ENCODE measurements around the gene PAK5.

The PAK5 gene

DNA sequence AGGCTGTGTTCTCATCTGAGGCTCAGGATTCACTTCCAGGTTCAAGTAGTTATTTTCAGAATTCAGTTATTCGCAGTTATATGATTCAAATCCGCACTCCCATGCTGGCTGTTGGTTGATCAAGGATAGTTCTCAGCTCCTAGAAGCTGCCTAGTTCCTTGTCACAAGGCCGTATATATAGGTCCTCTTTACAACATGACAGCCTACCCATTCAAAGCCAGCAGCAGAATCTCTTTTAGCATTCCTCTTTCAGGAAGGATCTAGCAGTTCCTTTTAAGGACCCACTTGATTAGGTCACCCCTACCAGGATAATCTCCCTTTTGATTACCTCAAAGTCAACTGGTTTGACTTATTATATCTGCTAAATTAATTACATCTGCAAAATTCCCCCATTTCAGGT lies 348.2 kb downstream of the PAK5 start:
- TF ChIP-seq, protein P1, sequence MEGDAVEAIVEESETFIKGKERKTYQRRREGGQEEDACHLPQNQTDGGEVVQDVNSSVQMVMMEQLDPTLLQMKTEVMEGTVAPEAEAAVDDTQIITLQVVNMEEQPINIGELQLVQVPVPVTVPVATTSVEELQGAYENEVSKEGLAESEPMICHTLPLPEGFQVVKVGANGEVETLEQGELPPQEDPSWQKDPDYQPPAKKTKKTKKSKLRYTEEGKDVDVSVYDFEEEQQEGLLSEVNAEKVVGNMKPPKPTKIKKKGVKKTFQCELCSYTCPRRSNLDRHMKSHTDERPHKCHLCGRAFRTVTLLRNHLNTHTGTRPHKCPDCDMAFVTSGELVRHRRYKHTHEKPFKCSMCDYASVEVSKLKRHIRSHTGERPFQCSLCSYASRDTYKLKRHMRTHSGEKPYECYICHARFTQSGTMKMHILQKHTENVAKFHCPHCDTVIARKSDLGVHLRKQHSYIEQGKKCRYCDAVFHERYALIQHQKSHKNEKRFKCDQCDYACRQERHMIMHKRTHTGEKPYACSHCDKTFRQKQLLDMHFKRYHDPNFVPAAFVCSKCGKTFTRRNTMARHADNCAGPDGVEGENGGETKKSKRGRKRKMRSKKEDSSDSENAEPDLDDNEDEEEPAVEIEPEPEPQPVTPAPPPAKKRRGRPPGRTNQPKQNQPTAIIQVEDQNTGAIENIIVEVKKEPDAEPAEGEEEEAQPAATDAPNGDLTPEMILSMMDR (IDR thresholded peaks at IDR 0.05; ENCODE audit: extremely low read depth, missing control alignments): no peak

DNA sequence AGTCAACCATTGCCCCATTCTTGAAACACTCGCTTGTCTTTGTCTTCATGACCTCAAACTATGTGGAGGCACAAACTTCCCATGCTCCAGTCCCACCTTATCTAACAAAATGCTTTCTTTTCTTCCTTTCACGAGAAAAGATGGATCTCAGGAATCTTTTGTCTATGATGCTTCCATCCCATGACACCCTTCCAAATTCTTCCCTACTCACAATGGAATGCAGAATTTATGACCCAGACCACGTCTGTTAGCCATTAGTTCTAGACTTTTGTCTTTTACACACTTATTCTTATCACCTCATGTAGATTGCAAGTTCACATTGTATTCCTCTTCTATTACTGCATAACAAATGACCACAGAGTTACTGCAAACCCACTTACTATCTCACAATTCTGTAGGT lies 348.7 kb downstream of the PAK5 start:
- TF ChIP-seq, protein P1 (IDR thresholded peaks at IDR 0.05; ENCODE audit: extremely low read depth, missing control alignments): no peak
- DNase-seq (ENCODE audit: low spot score): no peak

More for the DNA sequence above, 348.2 kb downstream of the PAK5 start:
- no peak for DNase-seq (ENCODE audit: low spot score)

DNA sequence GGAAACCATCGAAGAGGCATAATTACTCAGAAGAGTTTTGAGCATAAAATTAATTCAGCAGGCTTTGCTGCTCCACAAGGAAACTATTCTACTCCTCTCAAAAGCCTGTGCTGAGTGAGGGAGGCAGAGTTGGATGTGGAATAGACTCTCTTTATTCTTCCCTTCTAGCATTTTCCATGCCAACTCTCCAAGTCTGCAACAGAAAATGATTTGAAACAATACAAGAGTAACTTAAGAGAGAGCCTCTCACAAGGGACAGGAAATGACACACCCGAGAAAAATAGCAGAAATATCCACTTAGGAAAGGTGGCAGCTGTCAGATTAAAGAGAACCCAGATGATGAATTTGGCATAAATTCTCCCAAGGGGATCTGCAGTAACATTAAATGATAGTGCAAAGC lies 350.8 kb downstream of the PAK5 start:
- TF ChIP-seq, protein P1 (IDR thresholded peaks at IDR 0.05; ENCODE audit: extremely low read depth, missing control alignments): no peak
- DNase-seq (ENCODE audit: low spot score): no peak
